PC-3 (cell line): Measurements from ENCODE around the gene ZNF470.

ENCODE experiments used
- CTCF ChIP-seq: fragments of 300-600 bp; sonication (generic); conservative IDR thresholded peaks from 2 replicates; pipeline ENCODE4 v1.5.1; 2017; ENCODE audit warnings: antibody characterized with exemption, low read depth, mild to moderate bottlenecking, low read length
- EZH2 ChIP-seq: fragments of 300-600 bp; sonication (generic); IDR thresholded peaks from one replicate; pipeline ENCODE4 v1.6.1; 2017; ENCODE audit warnings: antibody characterized with exemption, mild to moderate bottlenecking, low read length; ENCODE audit not compliant: unreplicated experiment

- TF ChIP-seq CTCF: no peak
- no peak for TF ChIP-seq EZH2
Measured at GRCh38 chr19:56637976-56638555, 70.8 kb downstream of the ZNF470 start.
